ENCODE results near the gene TTC23. TPM values are rescaled to one million over a fixed set of nuclear protein-coding genes. Genes with fewer than 3 reads are reported as not detected.
"Not testable (repeated sequence)": the region's sequence is repeated elsewhere in the genome, so short reads cannot be mapped to it uniquely, and the experiment has no call there.

The TTC23 gene
- polyA plus RNA-seq, 4 donors, result 28.5 to 34.9 (median 32.0) TPM

GRCh38 chr15:99125061-99125891 lies 124.1 kb downstream of the TTC23 start:
- DNase-seq (ENCODE audit: low read depth in 4 of 4, low spot score in 3 of 4), result no peak

GRCh38 chr15:99124641-99125040 lies 124.7 kb downstream of the TTC23 start:
- no peak for DNase-seq (ENCODE audit: low read depth in 4 of 4, low spot score in 3 of 4)

DNA sequence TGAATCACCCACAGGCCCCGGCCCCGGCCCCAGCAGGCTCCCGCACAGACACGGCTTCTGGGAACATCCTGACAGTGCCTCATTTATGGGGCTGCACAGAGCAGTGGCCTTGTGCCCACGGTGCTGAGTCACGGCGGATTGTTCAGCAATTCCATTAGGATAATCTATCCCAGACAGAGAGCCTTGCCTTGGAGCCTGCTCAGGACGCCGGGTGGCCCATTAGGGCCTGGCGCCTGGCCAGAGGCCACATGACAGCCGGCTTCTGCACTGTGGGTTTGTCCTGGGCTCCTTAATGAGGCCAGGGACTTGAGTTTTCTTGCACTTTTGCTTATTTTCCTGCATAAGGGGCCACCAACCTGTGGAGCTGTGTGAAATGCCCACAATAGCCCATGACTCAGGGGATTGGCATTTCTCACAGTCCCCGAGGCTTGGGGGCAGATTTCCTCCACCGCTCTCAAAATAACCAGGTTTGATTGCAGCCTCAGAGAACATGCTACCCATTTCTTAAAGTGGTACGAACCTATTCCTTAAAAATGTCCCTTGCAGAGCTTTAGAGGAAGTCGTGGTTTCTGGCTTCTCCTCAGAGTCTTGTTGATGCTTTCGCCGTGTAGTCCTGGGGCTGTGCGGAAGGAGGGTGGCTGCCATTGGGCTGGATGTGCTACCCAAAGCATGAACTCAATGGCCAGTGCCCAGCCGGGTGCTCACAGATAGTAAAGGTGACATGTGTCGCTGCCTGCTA lies 125.5 kb downstream of the TTC23 start:
- DNase-seq (ENCODE audit: low read depth in 4 of 4, low spot score in 3 of 4), result peak in 1 of 4 donors; percentile 29

- no peak for DNase-seq (ENCODE audit: low read depth in 4 of 4, low spot score in 3 of 4)
These were observed 126.3 kb downstream of the TTC23 start for GRCh38 chr15:99122831-99123712.

- no peak for DNase-seq (ENCODE audit: low read depth in 4 of 4, low spot score in 3 of 4)
These were observed 127.5 kb downstream of the TTC23 start for GRCh38 chr15:99121691-99122410.

DNA sequence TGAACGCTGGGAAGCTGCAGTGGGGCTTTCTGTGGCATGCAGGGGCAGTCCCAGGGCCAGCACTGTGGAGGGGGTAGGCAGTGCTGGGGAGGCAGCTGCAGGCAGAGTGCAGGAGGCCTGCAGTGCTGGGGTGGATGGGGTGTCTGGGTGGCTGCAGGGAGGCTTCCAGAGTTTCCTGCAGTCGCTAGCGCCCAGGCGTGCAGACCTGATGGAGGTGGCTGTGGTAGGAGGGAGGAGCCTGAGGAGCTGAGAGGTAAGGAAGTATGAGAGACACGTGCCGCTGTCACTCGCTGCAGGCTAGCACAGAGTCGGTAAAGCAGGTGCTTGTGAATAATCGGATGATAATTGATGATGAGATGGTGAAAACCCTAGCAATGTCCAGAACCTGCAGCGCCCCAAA lies 128.2 kb downstream of the TTC23 start:
- DNase-seq (ENCODE audit: low read depth in 4 of 4, low spot score in 3 of 4), result no peak

- DNase-seq (ENCODE audit: low read depth in 4 of 4, low spot score in 3 of 4), result no peak
These were observed 129.2 kb downstream of the TTC23 start for GRCh38 chr15:99120050-99120777.

- no peak for DNase-seq (ENCODE audit: low read depth in 4 of 4, low spot score in 3 of 4)
These were observed 130.4 kb downstream of the TTC23 start for GRCh38 chr15:99118801-99119546.

- no peak for DNase-seq (ENCODE audit: low read depth in 4 of 4, low spot score in 3 of 4)
These were observed 131.1 kb downstream of the TTC23 start for GRCh38 chr15:99118258-99118632.

- no peak for DNase-seq (ENCODE audit: low read depth in 4 of 4, low spot score in 3 of 4)
These were observed 131.7 kb downstream of the TTC23 start for GRCh38 chr15:99117563-99118257.

DNA sequence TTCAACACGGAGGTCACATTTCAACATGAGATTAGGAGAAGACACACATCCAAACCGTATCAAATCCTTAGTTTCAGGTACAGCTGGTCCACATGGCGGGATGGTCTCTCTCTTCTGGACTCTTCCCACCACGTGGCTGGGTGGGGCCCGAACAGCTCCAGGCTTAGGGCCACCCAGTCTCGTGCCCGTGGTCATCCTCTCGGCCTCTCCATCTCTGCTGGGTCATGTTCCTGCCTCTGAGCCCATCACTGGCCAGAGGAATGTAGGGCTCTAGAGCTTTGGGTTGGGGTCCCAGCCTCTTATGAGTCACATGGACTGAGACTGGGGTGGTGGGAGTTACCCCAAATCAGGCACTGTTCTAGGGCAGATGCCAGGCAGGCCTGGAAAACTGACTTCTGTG lies 132.3 kb downstream of the TTC23 start:
- no peak for DNase-seq (ENCODE audit: low read depth in 4 of 4, low spot score in 3 of 4)

DNA sequence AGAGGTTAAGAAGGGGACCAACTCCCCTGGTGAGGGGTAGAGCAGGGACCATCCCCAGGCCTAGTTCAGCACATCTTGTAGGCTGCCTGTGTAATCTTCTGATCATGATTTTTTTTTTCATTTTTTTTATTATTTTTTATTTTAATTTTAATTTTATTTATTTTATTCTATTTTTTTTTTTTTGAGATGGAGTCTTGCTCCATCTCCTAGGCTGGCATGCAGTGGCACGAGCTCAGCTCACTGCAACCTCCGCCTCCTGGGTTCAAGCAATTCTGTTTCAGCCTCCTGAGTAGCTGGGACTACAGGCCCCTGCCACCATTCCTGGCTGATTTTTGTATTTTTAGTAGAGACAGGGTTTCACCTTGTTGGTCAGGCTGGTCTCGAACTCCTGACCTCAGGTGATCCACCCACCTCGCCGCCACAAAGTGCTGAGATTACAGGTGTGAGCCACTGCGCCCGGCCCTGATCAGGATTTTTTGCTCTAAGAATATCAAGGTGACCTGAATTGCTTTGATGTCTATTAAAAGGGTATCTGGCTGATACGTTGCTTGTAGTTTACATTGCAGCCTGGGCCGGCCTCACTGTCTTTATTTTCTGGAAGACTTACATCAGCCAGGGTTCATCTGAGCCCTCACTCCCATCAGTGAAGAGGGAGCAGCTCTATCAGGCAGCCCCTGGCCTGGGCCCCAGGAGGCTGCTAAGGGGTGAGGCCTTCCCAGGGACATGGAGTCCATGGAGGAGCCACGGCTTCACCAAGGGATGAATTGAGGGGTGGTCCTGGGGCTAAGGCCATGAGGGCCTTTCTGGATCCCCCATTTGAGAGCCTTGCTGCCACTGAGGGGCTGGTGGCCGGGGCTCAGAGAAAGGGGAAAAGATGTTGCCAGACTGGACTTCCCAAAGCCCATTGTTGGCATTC lies 133.8 kb downstream of the TTC23 start:
- DNase-seq (ENCODE audit: low read depth in 4 of 4, low spot score in 3 of 4), result no peak

GRCh38 chr15:99114511-99115299 lies 134.7 kb downstream of the TTC23 start:
- no peak for DNase-seq (ENCODE audit: low read depth in 4 of 4, low spot score in 3 of 4)

- DNase-seq (ENCODE audit: low read depth in 4 of 4, low spot score in 3 of 4), result no peak
These were observed 135.7 kb downstream of the TTC23 start for GRCh38 chr15:99113547-99114271.

- DNase-seq (ENCODE audit: low read depth in 4 of 4, low spot score in 3 of 4), result not testable (repeated sequence)
These were observed 137.7 kb downstream of the TTC23 start for GRCh38 chr15:99111641-99112040.

All from left renal pelvis (tissue), 4 donors.